ENCODE measurements around the gene EPHA6. TPM values are rescaled to one million over a fixed set of nuclear protein-coding genes. Genes with fewer than 3 reads are reported as not detected.
"Not testable (repeated sequence)": the region's sequence is repeated elsewhere in the genome, so short reads cannot be mapped to it uniquely, and the experiment has no call there.

The EPHA6 gene
- total and polyA plus RNA-seq, 7 donors, result 0.58 to 53.5 (median 45.4) TPM; not detected in 2

DNA sequence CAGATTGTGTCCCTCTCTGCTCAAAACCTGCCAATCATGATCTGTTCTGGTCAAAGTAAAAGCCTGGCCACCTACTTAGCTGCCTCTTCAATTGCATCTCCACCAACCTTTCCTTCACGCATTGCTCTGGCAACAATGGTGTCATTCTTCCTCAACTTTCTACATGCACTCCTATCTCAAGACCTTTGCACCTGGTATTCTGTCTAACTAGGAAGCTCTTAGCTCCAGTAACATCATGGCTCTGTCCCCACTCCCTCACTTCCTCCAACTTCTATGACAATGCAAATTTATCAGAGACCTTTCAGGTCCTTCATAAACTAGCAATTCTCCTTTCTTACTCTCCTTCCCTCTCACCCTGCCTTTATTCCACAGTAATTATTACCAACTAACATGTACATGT is 682.7 kb downstream of the EPHA6 start:
- no peak for DNase-seq
- no peak for TF ChIP-seq POLR2AphosphoS5 (IDR thresholded peaks at IDR 0.05)
- TF ChIP-seq, protein P1, sequence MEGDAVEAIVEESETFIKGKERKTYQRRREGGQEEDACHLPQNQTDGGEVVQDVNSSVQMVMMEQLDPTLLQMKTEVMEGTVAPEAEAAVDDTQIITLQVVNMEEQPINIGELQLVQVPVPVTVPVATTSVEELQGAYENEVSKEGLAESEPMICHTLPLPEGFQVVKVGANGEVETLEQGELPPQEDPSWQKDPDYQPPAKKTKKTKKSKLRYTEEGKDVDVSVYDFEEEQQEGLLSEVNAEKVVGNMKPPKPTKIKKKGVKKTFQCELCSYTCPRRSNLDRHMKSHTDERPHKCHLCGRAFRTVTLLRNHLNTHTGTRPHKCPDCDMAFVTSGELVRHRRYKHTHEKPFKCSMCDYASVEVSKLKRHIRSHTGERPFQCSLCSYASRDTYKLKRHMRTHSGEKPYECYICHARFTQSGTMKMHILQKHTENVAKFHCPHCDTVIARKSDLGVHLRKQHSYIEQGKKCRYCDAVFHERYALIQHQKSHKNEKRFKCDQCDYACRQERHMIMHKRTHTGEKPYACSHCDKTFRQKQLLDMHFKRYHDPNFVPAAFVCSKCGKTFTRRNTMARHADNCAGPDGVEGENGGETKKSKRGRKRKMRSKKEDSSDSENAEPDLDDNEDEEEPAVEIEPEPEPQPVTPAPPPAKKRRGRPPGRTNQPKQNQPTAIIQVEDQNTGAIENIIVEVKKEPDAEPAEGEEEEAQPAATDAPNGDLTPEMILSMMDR (IDR thresholded peaks at IDR 0.05), result no peak
- no peak for TF ChIP-seq POLR2A (IDR thresholded peaks at IDR 0.05)
- no peak for TF ChIP-seq EP300 (IDR thresholded peaks at IDR 0.05)
- Histone ChIP-seq H3K36me3 (no peaks in the 10 kb centered on the region), H3K9me3 (no peaks in the 10 kb centered on the region), H3K4me1 (no peaks in the 10 kb centered on the region), H3K27ac (no peak overlapping the region), H3K4me3 (no peak overlapping the region), H3K27me3 (no peaks in the 10 kb centered on the region)
- intact Hi-C loops (cut with DNase I), result no loop called here
- 41 to 77% methylated on average over 1 of the region's 1 CpG for WGBS, 2 donors

GRCh38 chr3:97504463-97504862 is 690.1 kb downstream of the EPHA6 start:
- TF ChIP-seq, protein P1 (IDR thresholded peaks at IDR 0.05), result no peak
- TF ChIP-seq POLR2AphosphoS5 (IDR thresholded peaks at IDR 0.05) (no peak), POLR2A (IDR thresholded peaks at IDR 0.05) (no peak), EP300 (IDR thresholded peaks at IDR 0.05) (no peak)
- Histone ChIP-seq H3K4me3 (no peak overlapping the region), H3K36me3 (no peaks in the 10 kb centered on the region), H3K4me1 (no peaks in the 10 kb centered on the region), H3K9me3 (peaks cover 0 to 8% (median 4%) of the 10 kb centered on the region in 4 donors), H3K27me3 (no peaks in the 10 kb centered on the region), H3K27ac (no peak overlapping the region)
- no peak for DNase-seq
- intact Hi-C loops (cut with DNase I), result no loop called here
- WGBS, 2 donors, result 93% methylated on average over 2 of the region's 2 CpGs

GRCh38 chr3:97510795-97511194 is 696.4 kb downstream of the EPHA6 start:
- TF ChIP-seq POLR2A (IDR thresholded peaks at IDR 0.05), result no peak
- TF ChIP-seq POLR2AphosphoS5 (IDR thresholded peaks at IDR 0.05), result no peak
- TF ChIP-seq, protein P1 (IDR thresholded peaks at IDR 0.05), result no peak
- no peak for TF ChIP-seq EP300 (IDR thresholded peaks at IDR 0.05)
- Histone ChIP-seq H3K36me3 (no peaks in the 10 kb centered on the region), H3K27ac (no peak overlapping the region), H3K4me1 (no peaks in the 10 kb centered on the region), H3K9me3 (no peaks in the 10 kb centered on the region), H3K4me3 (no peak overlapping the region), H3K27me3 (no peaks in the 10 kb centered on the region)
- 54 to 61% methylated on average over 4 of the region's 4 CpGs for WGBS, 2 donors
- no peak for DNase-seq
- intact Hi-C loops (cut with DNase I), result no loop called here

DNA sequence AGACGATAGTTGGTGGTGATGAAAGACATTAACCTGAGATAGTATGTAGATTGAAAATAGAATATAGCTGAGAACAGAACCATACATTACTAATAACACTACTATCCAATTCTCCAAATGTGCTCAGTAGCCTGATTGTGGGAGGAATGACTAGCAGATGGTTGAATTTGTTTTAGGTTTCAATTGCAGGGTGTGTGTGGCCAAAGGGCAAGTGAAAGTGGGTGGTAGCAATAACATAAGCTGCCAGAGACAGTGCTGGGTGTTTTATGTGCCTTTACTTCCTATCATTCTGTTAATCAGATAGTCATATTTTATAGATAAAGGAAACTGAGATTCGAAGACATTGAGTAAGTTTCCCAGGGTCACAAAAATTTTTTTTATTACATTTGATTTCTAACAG is 700.7 kb downstream of the EPHA6 start:
- H3K36me3 ChIP-seq, result no peaks in the 10 kb centered on the region
- DNase-seq, result no peak
- intact Hi-C loops (cut with DNase I), result no loop called here
- H3K27me3 ChIP-seq, result no peaks in the 10 kb centered on the region
- no peaks in the 10 kb centered on the region for H3K4me1 ChIP-seq
- H3K9me3 ChIP-seq, result peaks cover 0 to 4% (median 0%) of the 10 kb centered on the region in 4 donors
- TF ChIP-seq, protein P1 (IDR thresholded peaks at IDR 0.05), result no peak
- TF ChIP-seq POLR2AphosphoS5 (IDR thresholded peaks at IDR 0.05) (no peak), POLR2A (IDR thresholded peaks at IDR 0.05) (no peak), EP300 (IDR thresholded peaks at IDR 0.05) (no peak)
- H3K4me3 ChIP-seq, result no peak overlapping the region
- no peak overlapping the region for H3K27ac ChIP-seq
- WGBS, 2 donors, result 19 to 75% methylated on average over 2 of the region's 2 CpGs

GRCh38 chr3:97530691-97531090 is 716.3 kb downstream of the EPHA6 start:
- intact Hi-C loops (cut with DNase I), result no loop called here
- DNase-seq, result no peak
- no peaks in the 10 kb centered on the region for H3K9me3 ChIP-seq
- no peaks in the 10 kb centered on the region for H3K27me3 ChIP-seq
- H3K4me1 ChIP-seq, result no peaks in the 10 kb centered on the region
- TF ChIP-seq EP300 (IDR thresholded peaks at IDR 0.05), result no peak
- TF ChIP-seq, protein P1 (IDR thresholded peaks at IDR 0.05), result no peak
- no peak for TF ChIP-seq POLR2A (IDR thresholded peaks at IDR 0.05)
- no peak for TF ChIP-seq POLR2AphosphoS5 (IDR thresholded peaks at IDR 0.05)
- no peak overlapping the region for H3K4me3 ChIP-seq
- 88 to 89% methylated on average over 2 of the region's 2 CpGs for WGBS, 2 donors
- H3K36me3 ChIP-seq, result peaks cover 0 to 9% (median 0%) of the 10 kb centered on the region in 4 donors
- no peak overlapping the region for H3K27ac ChIP-seq

GRCh38 chr3:97547573-97547972 is 733.2 kb downstream of the EPHA6 start:
- H3K36me3 ChIP-seq; H3K9me3 ChIP-seq; intact Hi-C loops (cut with DNase I); DNase-seq; H3K4me1 ChIP-seq; H3K27ac ChIP-seq; H3K4me3 ChIP-seq; H3K27me3 ChIP-seq: not testable (repeated sequence)
- 75 to 82% methylated on average over 6 of the region's 6 CpGs for WGBS, 2 donors
